GM12878 (cell line): ENCODE data around the gene NR1I3. TPM values are rescaled to one million over a fixed set of nuclear protein-coding genes. Genes with fewer than 3 reads are reported as not detected.
A peak's percentile ranks its signal among the peaks of the same experiment; 100 is the strongest.

Experiments used
- CEBPZ ChIP-seq: fragments of 150-350 bp; IDR thresholded peaks from 2 replicates; pipeline ENCODE4 v1.6.1; 2016; ENCODE audit warnings: low read depth, low read length
- ELK1 ChIP-seq: IDR thresholded peaks from 2 replicates; pipeline ENCODE4 v1.6.1; 2012; ENCODE audit warnings: low read depth, low read length, improper control_type of control experiment
- KLF5 ChIP-seq: fragments of 450-650 bp; IDR thresholded peaks from 2 replicates; pipeline ENCODE4 v1.6.1; 2014; ENCODE audit warnings: mild to moderate bottlenecking; ENCODE audit not compliant: partially characterized antibody
- LARP7 ChIP-seq: fragments of 450-650 bp; IDR thresholded peaks from 2 replicates; pipeline ENCODE4 v1.6.1; 2017; ENCODE audit warnings: mild to moderate bottlenecking
- NFXL1 ChIP-seq: fragments of 450-650 bp; IDR thresholded peaks from 2 replicates; pipeline ENCODE4 v1.6.1; 2017; ENCODE audit warnings: antibody characterized with exemption, mild to moderate bottlenecking, borderline replicate concordance
- NKRF ChIP-seq: fragments of 450-650 bp; conservative IDR thresholded peaks from 2 replicates; pipeline ENCODE4 v1.6.1; 2017; ENCODE audit warnings: mild to moderate bottlenecking, moderate library complexity
- RAD51 ChIP-seq: fragments of 450-650 bp; IDR thresholded peaks from 2 replicates; pipeline ENCODE4 v1.6.1; 2016; ENCODE audit warnings: moderate library complexity, mild to moderate bottlenecking, inconsistent platforms
- RBBP5 ChIP-seq: fragments of 200-600 bp; sonication (generic); conservative IDR thresholded peaks from 2 replicates; pipeline ENCODE4 v1.6.1; 2016
- SUZ12 ChIP-seq: fragments of 200-600 bp; sonication (generic); IDR thresholded peaks from one replicate; pipeline ENCODE4 v1.6.1; 2018; ENCODE audit warnings: antibody characterized with exemption, mild to moderate bottlenecking; ENCODE audit not compliant: unreplicated experiment
- YBX1 ChIP-seq: fragments of 450-650 bp; IDR thresholded peaks from 2 replicates; pipeline ENCODE4 v1.6.1; 2016; ENCODE audit warnings: antibody characterized with exemption
- ZNF384 ChIP-seq: IDR thresholded peaks from 2 replicates; pipeline ENCODE4 v1.6.1; 2012; ENCODE audit warnings: low read depth, mild to moderate bottlenecking, low read length, improper control_type of control experiment, borderline replicate concordance
- polyA plus RNA-seq, 11 experiments: library from polyadenylated mRNA; depleted of rRNA in 4 of 11; unstranded in 6 of 11; stranded (reverse) in 5 of 11; fragments of >200 nt; fragmentation: Nextera tagmentation in 4 of 11; fragmentation: Illumina TruSeq in 1 of 11; extraction: Ambion mirVana in 4 of 11; extraction: Trizol in 1 of 11; gene quantifications; 1 replicate in 1 of 11; 2 replicates in 10 of 11; pipeline versions ENCODE4 v1.2.1 to v1.2.3, GENCODE V29; 2011 to 2016; ENCODE audit warnings: inconsistent platforms in 2 of 11, missing spikeins in 2 of 11, low read depth in 1 of 11
- total RNA-seq, 4 experiments: library from RNA; depleted of rRNA in 3 of 4; stranded (reverse); fragments of >200 nt in 3 of 4; fragmentation: Illumina TruSeq in 1 of 4; extraction: Trizol in 1 of 4; gene quantifications; 2 replicates each; pipeline versions ENCODE4 v1.2.1 to v1.2.3, GENCODE V29; 2013 to 2021
- TF ChIP-seq, protein P1 (sequence below): IDR thresholded peaks from 2 replicates; pipeline ENCODE4 v1.6.1; 2012; ENCODE audit warnings: improper control_type of control experiment, low read depth, low read length; ENCODE audit not compliant: insufficient replicate concordance
- TF ChIP-seq, protein P2 (sequence below): IDR thresholded peaks from 2 replicates; pipeline ENCODE4 v1.6.1; 2011; ENCODE audit warnings: mild to moderate bottlenecking, low read depth, low read length, moderate library complexity; ENCODE audit not compliant: insufficient replicate concordance
- TF ChIP-seq, protein P3 (sequence below): fragments of 450-650 bp; IDR thresholded peaks from 2 replicates; pipeline ENCODE4 v1.6.1; 2017; ENCODE audit warnings: mild to moderate bottlenecking

The NR1I3 gene
- total and polyA plus RNA-seq, 10 of the 15 experiments (the other 5 are each of a cell fraction or from before 2014, with no cell fraction given), result 0.13 to 0.52 (median 0.24) TPM; not detected in 7

DNA sequence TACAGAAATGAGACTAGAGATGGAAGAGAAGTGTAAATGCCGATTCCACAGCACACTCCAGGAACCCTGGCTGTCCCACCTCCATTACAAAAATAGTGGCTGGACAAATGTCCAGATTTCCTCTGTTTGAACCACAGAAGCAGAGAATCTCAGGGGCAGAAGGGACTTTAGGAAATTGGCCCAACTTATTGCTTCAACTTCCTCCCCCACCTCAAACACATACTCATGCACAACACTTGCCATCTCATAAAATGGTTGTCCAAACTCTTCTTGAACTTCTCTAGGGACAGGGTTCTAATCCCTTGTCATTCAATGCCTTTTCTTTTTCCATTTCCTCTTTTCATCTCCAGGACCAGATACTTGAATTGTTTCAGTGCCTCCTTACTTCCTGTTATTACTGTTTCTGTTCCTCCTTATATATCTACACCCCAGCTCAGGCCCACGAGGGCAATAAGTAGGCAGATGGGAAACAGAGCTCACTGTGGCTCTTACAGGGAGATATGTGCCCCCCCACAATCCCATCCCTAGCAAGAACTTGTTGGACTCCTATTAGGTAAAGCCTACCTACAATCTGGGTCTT, 52.2 kb downstream of the NR1I3 start (continued):
- TF ChIP-seq NKRF (no peak), ELK1 (no peak), CEBPZ (no peak), ZNF384 (no peak), YBX1 (no peak), RAD51 (no peak), LARP7 (no peak), RBBP5 (no peak), KLF5 (no peak), NFXL1 (no peak), SUZ12 (no peak)
- TF ChIP-seq, protein P1, sequence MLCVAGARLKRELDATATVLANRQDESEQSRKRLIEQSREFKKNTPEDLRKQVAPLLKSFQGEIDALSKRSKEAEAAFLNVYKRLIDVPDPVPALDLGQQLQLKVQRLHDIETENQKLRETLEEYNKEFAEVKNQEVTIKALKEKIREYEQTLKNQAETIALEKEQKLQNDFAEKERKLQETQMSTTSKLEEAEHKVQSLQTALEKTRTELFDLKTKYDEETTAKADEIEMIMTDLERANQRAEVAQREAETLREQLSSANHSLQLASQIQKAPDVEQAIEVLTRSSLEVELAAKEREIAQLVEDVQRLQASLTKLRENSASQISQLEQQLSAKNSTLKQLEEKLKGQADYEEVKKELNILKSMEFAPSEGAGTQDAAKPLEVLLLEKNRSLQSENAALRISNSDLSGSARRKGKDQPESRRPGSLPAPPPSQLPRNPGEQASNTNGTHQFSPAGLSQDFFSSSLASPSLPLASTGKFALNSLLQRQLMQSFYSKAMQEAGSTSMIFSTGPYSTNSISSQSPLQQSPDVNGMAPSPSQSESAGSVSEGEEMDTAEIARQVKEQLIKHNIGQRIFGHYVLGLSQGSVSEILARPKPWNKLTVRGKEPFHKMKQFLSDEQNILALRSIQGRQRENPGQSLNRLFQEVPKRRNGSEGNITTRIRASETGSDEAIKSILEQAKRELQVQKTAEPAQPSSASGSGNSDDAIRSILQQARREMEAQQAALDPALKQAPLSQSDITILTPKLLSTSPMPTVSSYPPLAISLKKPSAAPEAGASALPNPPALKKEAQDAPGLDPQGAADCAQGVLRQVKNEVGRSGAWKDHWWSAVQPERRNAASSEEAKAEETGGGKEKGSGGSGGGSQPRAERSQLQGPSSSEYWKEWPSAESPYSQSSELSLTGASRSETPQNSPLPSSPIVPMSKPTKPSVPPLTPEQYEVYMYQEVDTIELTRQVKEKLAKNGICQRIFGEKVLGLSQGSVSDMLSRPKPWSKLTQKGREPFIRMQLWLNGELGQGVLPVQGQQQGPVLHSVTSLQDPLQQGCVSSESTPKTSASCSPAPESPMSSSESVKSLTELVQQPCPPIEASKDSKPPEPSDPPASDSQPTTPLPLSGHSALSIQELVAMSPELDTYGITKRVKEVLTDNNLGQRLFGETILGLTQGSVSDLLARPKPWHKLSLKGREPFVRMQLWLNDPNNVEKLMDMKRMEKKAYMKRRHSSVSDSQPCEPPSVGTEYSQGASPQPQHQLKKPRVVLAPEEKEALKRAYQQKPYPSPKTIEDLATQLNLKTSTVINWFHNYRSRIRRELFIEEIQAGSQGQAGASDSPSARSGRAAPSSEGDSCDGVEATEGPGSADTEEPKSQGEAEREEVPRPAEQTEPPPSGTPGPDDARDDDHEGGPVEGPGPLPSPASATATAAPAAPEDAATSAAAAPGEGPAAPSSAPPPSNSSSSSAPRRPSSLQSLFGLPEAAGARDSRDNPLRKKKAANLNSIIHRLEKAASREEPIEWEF, result peak; percentile 34
- TF ChIP-seq, protein P2, sequence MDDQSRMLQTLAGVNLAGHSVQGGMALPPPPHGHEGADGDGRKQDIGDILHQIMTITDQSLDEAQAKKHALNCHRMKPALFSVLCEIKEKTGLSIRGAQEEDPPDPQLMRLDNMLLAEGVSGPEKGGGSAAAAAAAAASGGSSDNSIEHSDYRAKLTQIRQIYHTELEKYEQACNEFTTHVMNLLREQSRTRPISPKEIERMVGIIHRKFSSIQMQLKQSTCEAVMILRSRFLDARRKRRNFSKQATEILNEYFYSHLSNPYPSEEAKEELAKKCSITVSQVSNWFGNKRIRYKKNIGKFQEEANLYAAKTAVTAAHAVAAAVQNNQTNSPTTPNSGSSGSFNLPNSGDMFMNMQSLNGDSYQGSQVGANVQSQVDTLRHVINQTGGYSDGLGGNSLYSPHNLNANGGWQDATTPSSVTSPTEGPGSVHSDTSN, result no peak
- TF ChIP-seq, protein P3, sequence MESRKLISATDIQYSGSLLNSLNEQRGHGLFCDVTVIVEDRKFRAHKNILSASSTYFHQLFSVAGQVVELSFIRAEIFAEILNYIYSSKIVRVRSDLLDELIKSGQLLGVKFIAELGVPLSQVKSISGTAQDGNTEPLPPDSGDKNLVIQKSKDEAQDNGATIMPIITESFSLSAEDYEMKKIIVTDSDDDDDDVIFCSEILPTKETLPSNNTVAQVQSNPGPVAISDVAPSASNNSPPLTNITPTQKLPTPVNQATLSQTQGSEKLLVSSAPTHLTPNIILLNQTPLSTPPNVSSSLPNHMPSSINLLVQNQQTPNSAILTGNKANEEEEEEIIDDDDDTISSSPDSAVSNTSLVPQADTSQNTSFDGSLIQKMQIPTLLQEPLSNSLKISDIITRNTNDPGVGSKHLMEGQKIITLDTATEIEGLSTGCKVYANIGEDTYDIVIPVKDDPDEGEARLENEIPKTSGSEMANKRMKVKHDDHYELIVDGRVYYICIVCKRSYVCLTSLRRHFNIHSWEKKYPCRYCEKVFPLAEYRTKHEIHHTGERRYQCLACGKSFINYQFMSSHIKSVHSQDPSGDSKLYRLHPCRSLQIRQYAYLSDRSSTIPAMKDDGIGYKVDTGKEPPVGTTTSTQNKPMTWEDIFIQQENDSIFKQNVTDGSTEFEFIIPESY, result no peak
